Stimulated activated CD4-positive, alpha-beta T cell treated with anti-CD3 and anti-CD28 coated beads, Interleukin-15, amount 100 ng/mL, for 1 hour (primary cell): ENCODE data around the gene ACOT8.
"Not testable (repeated sequence)": the region's sequence is repeated elsewhere in the genome, so short reads cannot be mapped to it uniquely, and the experiment has no call there.

Experiments used
- DNase-seq, 2 donors: peaks; one replicate each; pipeline ENCODE4 v3.0.0-alpha.2; 2020; ENCODE audit warnings: low read depth in 1 of 2, low spot score in 1 of 2

Gene ACOT8

DNA sequence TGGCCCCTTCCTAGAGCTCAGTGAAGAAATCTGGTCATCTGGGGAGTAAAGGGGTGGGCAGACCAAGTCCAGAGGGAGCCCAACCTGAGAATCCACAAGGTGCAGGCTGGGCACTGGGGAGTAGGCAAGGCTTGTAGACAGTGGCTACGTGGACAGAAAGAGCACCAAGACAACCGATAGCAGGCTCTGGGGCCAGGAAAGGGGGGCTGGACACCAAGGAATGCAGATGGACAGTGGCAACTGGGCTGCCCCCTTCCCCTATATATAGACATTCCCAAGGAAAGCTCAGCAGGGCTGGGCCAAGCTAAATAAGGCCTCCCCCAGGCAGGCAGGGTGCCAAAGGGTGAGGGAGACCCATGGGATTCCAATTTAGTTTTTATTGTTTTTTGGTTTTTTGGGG is 28.6 kb downstream of the ACOT8 start:
- DNase-seq = no peak

GRCh38 chr20:45827712-45828111 is 29.5 kb downstream of the ACOT8 start:
- DNase-seq = no peak

GRCh38 chr20:45827030-45827652 is 30.1 kb downstream of the ACOT8 start, which contains the start of gene TNNC2:
Gene TNNC2 (minus strand): TSS chr20:45827312. CDS start chr20:45827248, 64 bp downstream.
- no peak for DNase-seq

DNA sequence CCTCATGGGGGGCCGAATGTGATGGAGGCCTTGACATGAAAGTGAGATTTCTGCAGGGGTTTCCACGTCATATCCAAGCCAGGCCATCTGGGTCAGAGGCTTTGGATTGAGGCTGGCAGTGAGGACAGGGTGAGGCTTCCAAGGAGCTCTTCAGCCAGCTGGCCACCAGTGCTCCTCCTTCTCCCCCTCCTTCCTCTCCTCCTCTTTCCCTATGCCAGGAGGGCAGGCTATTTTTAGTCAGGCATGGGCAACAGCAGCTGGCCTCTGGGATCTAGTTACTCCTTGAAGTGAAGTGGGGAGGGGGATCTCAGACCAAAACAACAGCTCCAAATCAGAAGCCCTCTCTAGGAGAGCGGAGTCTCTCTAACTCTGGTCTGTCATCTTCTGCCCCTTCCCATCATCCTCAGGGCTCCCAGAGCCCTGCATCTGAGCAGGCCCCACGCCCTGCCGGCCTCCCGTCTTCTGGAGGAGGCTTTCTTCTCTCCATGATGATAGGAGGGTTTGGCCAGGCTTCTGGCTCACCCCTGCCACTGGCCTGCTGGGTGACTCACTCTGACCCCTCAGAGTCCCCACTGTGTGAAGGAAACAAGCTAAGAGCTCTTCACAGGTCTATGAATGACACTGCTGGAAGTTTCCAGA is 30.7 kb downstream of the ACOT8 start:
- no peak for DNase-seq

DNA sequence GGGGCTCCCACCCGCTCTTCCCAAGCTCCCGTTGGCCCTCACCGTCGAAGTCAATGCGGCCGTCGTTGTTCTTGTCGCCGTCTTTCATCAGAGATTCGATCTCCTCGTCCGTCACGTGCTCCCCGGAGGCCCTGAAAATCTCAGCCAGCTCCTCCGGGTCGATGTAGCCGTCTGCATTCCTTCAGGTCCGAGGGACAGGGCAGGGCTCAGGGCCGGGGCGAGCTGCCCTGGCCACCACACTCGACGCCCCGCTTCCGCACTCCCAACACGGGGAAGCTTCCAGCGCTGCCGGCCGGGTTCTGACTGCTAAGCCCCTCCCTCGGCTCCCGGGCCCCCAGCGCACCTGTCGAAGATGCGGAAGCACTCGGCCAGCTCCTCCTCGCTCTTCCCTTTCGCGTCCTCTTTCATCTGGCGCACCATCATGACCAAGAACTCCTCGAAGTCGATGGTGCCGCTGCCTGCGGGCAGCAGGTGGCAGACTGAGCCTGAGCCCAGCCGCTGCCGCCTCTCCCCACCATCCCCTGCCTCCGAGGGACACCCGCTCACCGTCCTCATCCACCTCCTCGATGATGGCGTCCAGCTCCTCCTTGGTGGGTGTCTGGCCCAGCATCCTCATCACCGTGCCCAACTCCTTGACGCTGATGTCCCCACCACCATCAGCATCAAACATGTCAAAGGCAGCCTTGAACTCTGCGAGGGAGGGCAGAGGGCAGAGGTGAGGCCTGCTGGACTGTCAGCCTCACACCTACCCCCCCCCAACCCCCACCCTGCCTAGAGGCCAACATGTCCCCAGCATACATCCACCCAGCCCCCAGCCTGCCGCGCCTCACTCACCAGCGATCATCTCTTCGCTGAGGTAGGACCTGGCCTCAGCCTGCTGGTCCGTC is 33.0 kb downstream of the ACOT8 start:
- DNase-seq = peak; percentile 20 to 35

- DNase-seq = no peak
Measured at GRCh38 chr20:45822857-45823256, 34.3 kb downstream of the ACOT8 start.

GRCh38 chr20:45821947-45822346 is 35.2 kb downstream of the ACOT8 start:
- no peak for DNase-seq

DNA sequence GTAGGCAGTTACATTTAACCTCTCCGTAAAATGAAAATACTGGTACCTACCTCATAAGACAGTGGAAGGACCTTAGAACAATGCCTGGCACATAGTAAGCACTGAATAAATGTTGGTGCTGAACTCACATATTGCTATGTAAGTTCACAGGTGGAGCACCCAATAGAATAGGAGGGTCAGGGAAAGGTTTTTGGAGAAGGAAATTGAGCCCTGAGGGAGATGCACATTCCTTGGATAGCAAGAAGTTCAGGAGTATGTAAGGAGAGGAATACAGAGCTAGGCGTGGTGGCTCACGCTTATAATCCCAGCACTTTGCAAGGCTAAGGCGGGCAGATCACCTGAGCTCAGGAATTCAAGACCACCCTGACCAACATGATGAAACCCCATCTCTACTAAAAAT is 37.7 kb downstream of the ACOT8 start:
- no peak for DNase-seq

GRCh38 chr20:45818239-45818638 is 39.0 kb downstream of the ACOT8 start:
- no peak for DNase-seq

GRCh38 chr20:45817376-45818194 is 39.6 kb downstream of the ACOT8 start:
- DNase-seq = no peak

- no peak for DNase-seq
Measured at GRCh38 chr20:45816951-45817350, 40.2 kb downstream of the ACOT8 start.

DNA sequence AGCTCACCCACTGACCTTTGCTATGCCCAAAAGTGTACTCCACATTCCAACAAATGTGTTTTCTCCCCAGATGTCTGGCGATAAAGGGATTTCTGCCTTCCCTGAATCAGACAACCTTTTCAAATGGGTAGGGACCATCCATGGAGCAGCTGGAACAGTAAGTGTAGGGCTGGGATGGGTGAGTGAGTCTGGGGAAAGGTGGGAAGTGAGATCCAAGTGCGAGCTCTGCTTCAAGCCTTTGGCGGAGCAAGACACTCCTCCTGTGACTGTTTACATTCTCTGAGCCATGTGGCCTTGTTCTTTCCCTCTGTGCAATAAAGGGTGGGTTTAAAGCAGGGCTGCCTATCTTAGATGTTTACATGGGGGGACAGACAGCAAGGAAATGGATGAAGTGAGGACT is 42.9 kb downstream of the ACOT8 start:
- no peak for DNase-seq

DNA sequence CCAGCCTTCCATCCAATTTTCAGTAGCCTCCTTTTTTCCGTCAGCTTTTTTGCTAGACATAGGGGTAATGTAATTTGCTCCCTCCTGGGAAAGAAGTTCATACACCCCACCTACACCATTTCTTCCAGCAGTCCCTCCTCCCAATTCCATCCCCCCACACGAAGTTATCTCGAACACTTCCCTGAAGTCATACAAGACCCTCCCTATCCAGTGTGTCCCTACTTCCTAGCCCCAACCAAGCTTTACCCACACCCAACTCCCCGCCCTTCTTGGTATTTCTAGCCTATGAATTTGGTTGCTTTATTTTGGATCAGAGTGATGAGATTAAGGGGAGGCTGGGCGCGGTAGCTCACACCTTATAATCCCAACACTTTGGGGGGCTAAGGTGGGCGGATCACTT is 43.7 kb downstream of the ACOT8 start:
- DNase-seq = no peak

DNA sequence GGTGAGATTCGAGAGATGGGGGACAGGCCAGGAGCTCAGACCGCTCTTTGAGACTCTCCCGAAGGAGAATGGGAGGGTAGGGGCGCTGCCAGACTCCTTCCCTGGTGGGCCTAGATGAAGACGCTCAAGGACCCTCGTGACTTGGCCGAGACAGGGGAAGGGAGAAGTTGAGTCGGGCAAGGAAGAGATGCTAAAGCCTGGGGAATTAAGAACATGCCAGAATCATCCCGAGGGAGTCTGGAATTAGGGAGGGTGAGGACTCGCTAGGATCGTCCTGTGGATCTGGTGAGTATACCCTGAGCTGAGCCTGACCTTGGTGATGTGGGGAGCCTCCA is 44.2 kb downstream of the ACOT8 start:
- DNase-seq = no peak

- DNase-seq = peak; percentile 79 to 83
Measured at GRCh38 chr20:45812157-45813005, 44.8 kb downstream of the ACOT8 start, which contains the start of gene UBE2C. Gene UBE2C (plus strand): TSS chr20:45812644. CDS start chr20:45812696, 52 bp downstream.

DNA sequence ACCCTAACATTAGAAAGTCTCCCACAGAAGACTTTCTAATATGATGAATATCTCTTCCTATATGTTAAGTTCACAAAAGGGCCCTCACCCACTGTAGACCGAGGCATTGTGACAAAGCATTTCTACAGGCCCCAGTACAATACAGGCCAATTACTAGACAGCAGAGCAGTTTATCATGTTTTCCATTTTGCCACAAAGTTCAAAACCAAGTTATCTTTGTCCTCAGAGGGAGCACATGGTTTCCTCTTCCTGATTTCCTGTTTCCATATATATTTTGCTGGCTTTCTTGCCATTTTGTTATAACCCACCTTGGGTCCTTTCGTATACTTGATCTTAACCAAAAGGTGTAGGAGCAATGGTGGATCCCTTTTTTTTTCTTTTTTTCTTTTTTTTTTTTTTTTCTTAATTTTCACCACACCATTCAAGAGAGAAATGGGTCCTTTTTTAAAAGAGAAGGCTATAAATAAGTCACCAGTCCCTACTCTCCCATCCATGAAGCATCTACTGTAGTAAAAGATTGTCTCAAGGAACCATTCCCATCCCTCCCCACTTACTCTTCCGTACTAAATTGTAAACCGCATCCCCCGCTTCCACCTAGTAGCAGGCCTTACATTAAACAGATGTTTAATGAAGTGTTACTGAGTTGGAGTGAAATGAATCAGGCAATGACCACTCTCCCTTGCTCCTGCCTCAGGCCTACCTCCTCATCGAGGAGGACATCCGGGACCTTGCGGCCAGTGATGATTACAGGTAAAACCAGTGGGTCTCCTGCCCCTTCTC is 46.8 kb downstream of the ACOT8 start:
- no peak for DNase-seq

GRCh38 chr20:45801851-45802250 is 55.3 kb downstream of the ACOT8 start:
- DNase-seq = no peak

- peak; percentile 21 to 24 for DNase-seq
Measured at GRCh38 chr20:45798935-45799642, 58.1 kb downstream of the ACOT8 start.

GRCh38 chr20:45797955-45798354 is 59.2 kb downstream of the ACOT8 start:
- DNase-seq = not testable (repeated sequence)
